ENCODE measurements around the gene AQP5. TPM values are rescaled to one million over a fixed set of nuclear protein-coding genes. Genes with fewer than 3 reads are reported as not detected.

The AQP5 gene
- total and polyA plus RNA-seq, 2 experiments from 2014 or later, result not detected

DNA sequence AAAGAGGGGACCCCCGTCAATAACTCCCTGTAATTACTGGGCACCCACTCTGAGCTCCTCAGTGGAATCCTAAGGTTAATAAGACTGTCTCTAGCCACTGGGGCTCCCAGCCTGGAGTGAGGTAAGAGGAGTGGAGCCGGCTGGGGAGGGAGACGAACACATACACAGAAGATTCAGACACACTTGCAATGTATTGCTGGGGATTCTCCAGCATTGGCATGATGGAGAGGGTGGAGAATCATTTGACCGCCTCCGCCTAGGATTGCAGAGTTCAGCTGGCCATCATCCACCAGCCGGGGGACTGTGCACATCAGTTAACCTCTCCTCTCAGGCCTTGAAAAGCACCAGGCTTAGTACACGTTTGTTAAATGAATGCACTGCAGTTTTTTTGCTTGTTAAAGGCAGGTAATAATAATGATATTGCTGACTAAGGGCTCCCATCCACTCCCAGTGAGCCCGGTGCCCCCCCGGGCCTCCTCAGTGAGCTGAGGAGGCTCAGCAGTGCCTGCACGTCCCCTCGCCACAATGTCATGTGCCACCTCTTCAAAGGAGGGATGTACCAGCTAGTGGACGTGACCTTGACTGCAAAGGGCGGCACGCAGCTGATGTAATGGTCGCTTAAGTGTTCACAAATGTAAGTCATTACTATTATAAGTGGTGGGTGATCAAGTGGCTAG is 37.7 kb upstream of the AQP5 start:
- in situ Hi-C loops (cut with MboI), result no loop called here
- no peak for TF ChIP-seq EZH2phosphoT487 (IDR thresholded peaks at IDR 0.05; ENCODE audit: insufficient read depth, low read depth)
- no peak for TF ChIP-seq EZH2 (IDR thresholded peaks at IDR 0.05; ENCODE audit: insufficient read depth, poor library complexity, severe bottlenecking)
- H3K36me3 ChIP-seq (ENCODE audit: low read depth), result no peaks in the 10 kb centered on the region
- H3F3A ChIP-seq (ENCODE audit: insufficient read depth), result 0 out of 2 replicates have a peak, but pooled peaks cover 6% of the 10 kb centered on the region
- WGBS, 2 experiments (ENCODE audit: low coverage in 1 of 2, low lambda C conversion rate in 2 of 2, missing lambda C conversion rate in 2 of 2), result 46 to 49% methylated on average over 15 of the region's 15 CpGs
- H3K27ac ChIP-seq, result no peak overlapping the region
- no peaks in the 10 kb centered on the region for H3K27me3 ChIP-seq (replicated peaks; ENCODE audit: insufficient read depth)
- no peaks in the 10 kb centered on the region for H4K20me1 ChIP-seq (ENCODE audit: insufficient read depth)
- no peak overlapping the region for H2AFZ ChIP-seq
- H3K4me2 ChIP-seq (ENCODE audit: unreplicated experiment), result no peak overlapping the region
- H3K4me3 ChIP-seq, result no peak overlapping the region
- H3K9me3 ChIP-seq (ENCODE audit: low read depth), result no peaks in the 10 kb centered on the region
- no peaks in the 10 kb centered on the region for H3K79me2 ChIP-seq (ENCODE audit: insufficient read depth)
- DNase-seq, result peak; percentile 23
- H3K9me2 ChIP-seq (ENCODE audit: insufficient read depth), result no peaks in the 10 kb centered on the region
- no peak overlapping the region for H3K9ac ChIP-seq
- H3K4me1 ChIP-seq (ENCODE audit: insufficient read depth), result peaks cover 14% of the 10 kb centered on the region

DNA sequence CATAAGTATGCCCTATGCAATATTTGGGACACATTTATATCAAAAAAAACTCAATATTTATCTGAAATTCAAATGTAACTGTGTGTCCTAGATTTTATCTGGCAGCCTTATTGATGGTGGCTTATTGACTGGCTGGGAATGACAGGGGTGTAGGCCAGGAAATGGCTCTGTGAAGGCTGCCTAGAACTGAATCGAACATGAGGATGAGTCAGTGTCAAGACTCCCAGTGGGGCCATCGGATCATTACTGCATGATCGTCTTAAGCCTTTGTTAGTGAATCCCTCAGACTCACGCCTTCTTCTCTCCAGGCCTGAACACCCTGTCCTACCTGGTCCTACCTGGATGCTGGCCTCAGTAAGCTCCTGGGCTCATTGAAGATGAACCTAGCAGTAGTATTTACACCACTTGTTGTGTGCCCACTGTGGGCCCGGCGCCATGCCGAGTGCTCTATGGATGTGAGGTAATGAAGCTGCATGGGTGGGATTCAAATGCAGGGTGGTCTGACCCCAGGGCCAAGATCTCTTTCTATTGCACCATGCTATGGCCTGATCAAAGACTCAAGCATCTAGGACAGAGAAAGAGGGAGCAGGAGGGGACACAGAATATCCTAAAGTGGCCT is 36.9 kb upstream of the AQP5 start:
- Histone ChIP-seq H3K4me2 (ENCODE audit: unreplicated experiment) (no peak overlapping the region), H3K4me3 (no peak overlapping the region), H4K20me1 (ENCODE audit: insufficient read depth) (no peaks in the 10 kb centered on the region), H3K79me2 (ENCODE audit: insufficient read depth) (no peaks in the 10 kb centered on the region), H2AFZ (no peak overlapping the region), H3K4me1 (ENCODE audit: insufficient read depth) (peaks cover 13% of the 10 kb centered on the region), H3K27me3 (replicated peaks; ENCODE audit: insufficient read depth) (no peaks in the 10 kb centered on the region), H3K9me3 (ENCODE audit: low read depth) (no peaks in the 10 kb centered on the region), H3K9ac (no peak overlapping the region), H3K9me2 (ENCODE audit: insufficient read depth) (no peaks in the 10 kb centered on the region), H3K36me3 (ENCODE audit: low read depth) (no peaks in the 10 kb centered on the region), H3F3A (ENCODE audit: insufficient read depth) (0 out of 2 replicates have a peak, but pooled peaks cover 5% of the 10 kb centered on the region), H3K27ac (no peak overlapping the region)
- in situ Hi-C loops (cut with MboI), result no loop called here
- no peak for TF ChIP-seq EZH2 (IDR thresholded peaks at IDR 0.05; ENCODE audit: insufficient read depth, poor library complexity, severe bottlenecking)
- TF ChIP-seq EZH2phosphoT487 (IDR thresholded peaks at IDR 0.05; ENCODE audit: insufficient read depth, low read depth), result no peak
- 53 to 58% methylated on average over 7 of the region's 7 CpGs for WGBS, 2 experiments (ENCODE audit: low coverage in 1 of 2, low lambda C conversion rate in 2 of 2, missing lambda C conversion rate in 2 of 2)
- DNase-seq, result peak; percentile 31

DNA sequence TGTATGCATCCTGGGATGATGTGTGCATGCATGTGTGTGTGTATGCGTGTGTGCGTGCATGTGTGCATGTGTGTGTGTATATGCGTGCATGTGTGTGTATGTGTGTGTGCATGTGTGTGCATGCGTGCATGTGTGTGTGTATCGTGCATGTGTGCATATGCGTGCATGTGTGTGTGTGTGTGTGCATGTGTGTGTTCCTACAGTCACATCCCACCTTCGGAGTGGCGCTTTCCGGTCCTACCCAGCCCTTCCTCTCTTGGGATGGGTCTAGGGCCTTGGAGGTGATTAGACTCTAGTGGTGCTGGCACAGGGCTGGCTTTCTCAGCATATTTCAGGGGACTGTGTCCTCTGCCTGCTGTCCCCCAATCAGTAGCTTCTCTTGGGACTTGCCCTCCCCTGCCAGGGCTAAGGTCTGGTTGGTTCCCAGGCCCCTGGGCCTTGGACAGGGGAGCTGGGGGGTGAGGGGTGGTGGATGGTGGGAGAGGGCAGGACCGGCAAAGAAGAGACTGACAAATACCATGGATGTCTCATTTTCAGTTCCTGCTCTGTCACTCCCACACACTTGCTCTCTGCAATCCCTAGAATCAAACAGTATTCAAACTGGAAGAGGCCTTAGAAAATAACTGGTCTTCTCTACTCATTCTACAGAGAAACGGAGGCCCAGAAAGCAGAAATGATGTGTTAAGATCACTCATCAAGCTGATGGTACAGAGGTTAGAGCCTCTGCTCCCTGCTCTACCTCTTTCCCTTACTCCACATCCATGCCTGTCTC is 36.1 kb upstream of the AQP5 start:
- Histone ChIP-seq H3K79me2 (ENCODE audit: insufficient read depth) (no peaks in the 10 kb centered on the region), H3K9ac (no peak overlapping the region), H4K20me1 (ENCODE audit: insufficient read depth) (no peaks in the 10 kb centered on the region), H3K36me3 (ENCODE audit: low read depth) (no peaks in the 10 kb centered on the region), H3F3A (ENCODE audit: insufficient read depth) (no peaks in the 10 kb centered on the region), H3K4me3 (no peak overlapping the region), H3K27me3 (replicated peaks; ENCODE audit: insufficient read depth) (no peaks in the 10 kb centered on the region), H2AFZ (no peak overlapping the region), H3K27ac (no peak overlapping the region), H3K4me2 (ENCODE audit: unreplicated experiment) (no peak overlapping the region), H3K4me1 (ENCODE audit: insufficient read depth) (peaks cover 11% of the 10 kb centered on the region), H3K9me3 (ENCODE audit: low read depth) (no peaks in the 10 kb centered on the region), H3K9me2 (ENCODE audit: insufficient read depth) (no peaks in the 10 kb centered on the region)
- in situ Hi-C loops (cut with MboI), result no loop called here
- DNase-seq, result no peak
- WGBS, 2 experiments (ENCODE audit: low coverage in 1 of 2, low lambda C conversion rate in 2 of 2, missing lambda C conversion rate in 2 of 2), result 86 to 89% methylated on average over 11 of the region's 11 CpGs
- TF ChIP-seq EZH2 (IDR thresholded peaks at IDR 0.05; ENCODE audit: insufficient read depth, poor library complexity, severe bottlenecking), result no peak
- no peak for TF ChIP-seq EZH2phosphoT487 (IDR thresholded peaks at IDR 0.05; ENCODE audit: insufficient read depth, low read depth)

DNA sequence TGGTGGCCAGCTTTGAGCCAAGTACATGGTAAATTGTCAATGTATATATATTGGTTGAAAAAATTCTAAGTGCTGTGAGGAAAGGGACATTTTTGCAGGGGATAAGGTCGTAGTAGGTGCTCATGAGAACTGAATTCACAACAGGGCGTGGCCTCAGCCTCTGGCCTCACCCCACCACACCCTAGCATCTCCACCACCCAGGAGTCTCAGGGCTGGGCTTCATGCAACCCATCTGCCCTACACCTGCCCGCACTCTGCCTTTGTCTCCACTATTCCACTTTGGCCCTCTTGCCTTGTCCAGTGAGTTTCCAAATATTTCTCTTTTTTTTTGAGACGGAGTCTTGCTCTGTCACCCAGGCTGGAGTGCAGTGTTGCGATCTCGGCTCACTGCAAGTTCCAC is 33.2 kb upstream of the AQP5 start:
- Histone ChIP-seq H3K79me2 (ENCODE audit: insufficient read depth) (no peaks in the 10 kb centered on the region), H3K27ac (no peak overlapping the region), H3F3A (ENCODE audit: insufficient read depth) (no peaks in the 10 kb centered on the region), H3K36me3 (ENCODE audit: low read depth) (no peaks in the 10 kb centered on the region), H3K27me3 (replicated peaks; ENCODE audit: insufficient read depth) (no peaks in the 10 kb centered on the region), H3K4me2 (ENCODE audit: unreplicated experiment) (no peak overlapping the region), H3K4me3 (no peak overlapping the region), H2AFZ (no peak overlapping the region), H3K9me3 (ENCODE audit: low read depth) (no peaks in the 10 kb centered on the region), H3K9me2 (ENCODE audit: insufficient read depth) (no peaks in the 10 kb centered on the region), H3K9ac (no peak overlapping the region), H4K20me1 (ENCODE audit: insufficient read depth) (no peaks in the 10 kb centered on the region), H3K4me1 (ENCODE audit: insufficient read depth) (peaks cover 17% of the 10 kb centered on the region)
- TF ChIP-seq EZH2 (IDR thresholded peaks at IDR 0.05; ENCODE audit: insufficient read depth, poor library complexity, severe bottlenecking) (no peak), EZH2phosphoT487 (IDR thresholded peaks at IDR 0.05; ENCODE audit: insufficient read depth, low read depth) (no peak)
- in situ Hi-C loops (cut with MboI), result no loop called here
- DNase-seq, result no peak
- WGBS, 2 experiments (ENCODE audit: low coverage in 1 of 2, low lambda C conversion rate in 2 of 2, missing lambda C conversion rate in 2 of 2), result 85 to 87% methylated on average over 6 of the region's 6 CpGs

Data from GM23248 (cell line).